B cell (primary cell): ENCODE data around the gene TRIM47.

Experiments
- CTCF ChIP-seq: fragments of 200-600 bp; IDR thresholded peaks from one replicate; pipeline ENCODE4 v1.8.0; 2022; ENCODE audit warnings: antibody characterized with exemption, mild to moderate bottlenecking
- EZH2 ChIP-seq: IDR thresholded peaks from 2 replicates; pipeline ENCODE4 v1.6.1; 2012; ENCODE audit warnings: borderline replicate concordance, low read depth, mild to moderate bottlenecking, moderate library complexity, low read length; ENCODE audit not compliant: insufficient read depth, poor library complexity, severe bottlenecking

DNA sequence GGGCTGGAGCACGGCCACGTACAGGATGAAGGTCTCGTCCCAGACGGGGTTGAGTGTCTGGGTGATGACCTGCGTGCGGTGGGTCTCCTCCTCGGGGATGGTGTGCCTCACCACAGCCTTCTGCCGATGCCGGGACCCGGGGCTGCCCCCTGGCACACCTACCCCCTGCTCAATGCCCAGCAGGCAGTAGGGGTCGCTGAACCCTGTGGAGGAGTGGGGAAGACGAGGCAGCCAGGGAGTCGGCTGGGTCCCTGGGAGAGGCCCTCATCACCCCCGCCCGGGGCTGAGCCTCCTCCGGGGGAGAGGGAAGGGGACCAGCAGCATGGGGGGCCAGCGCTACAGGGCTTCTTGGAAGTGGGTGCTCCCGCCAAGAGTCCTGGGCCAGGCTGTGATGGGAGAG is 36.0 kb downstream of the TRIM47 start:
- TF ChIP-seq CTCF (no peak), EZH2 (no peak)
